ENCODE results near the gene HNRNPCL4. TPM values are rescaled to one million over a fixed set of nuclear protein-coding genes. Genes with fewer than 3 reads are reported as not detected.

The HNRNPCL4 gene
- total RNA-seq: not detected in 2 replicates

GRCh38 chr1:13165531-13165930 lies at the start of gene HNRNPCL4:
Gene HNRNPCL4, minus strand, starts transcription at chr1:13165631. Its CDS starts 164 bp downstream, at chr1:13165467.

GRCh38 chr1:13201309-13201708 lies 35.9 kb upstream of the HNRNPCL4 start, which contains the start of gene PRAMEF13:
Gene PRAMEF13, minus strand, starts transcription at chr1:13201409. Its CDS starts 1,820 bp downstream, at chr1:13199589.

GRCh38 chr1:13171548-13171947 lies 6.1 kb upstream of the HNRNPCL4 start, which contains the start of gene PRAMEF9:
Gene PRAMEF9, plus strand, starts transcription at chr1:13171848. Its CDS starts 3,433 bp downstream, at chr1:13175281.

GRCh38 chr1:13155909-13156308 lies 9.5 kb downstream of the HNRNPCL4 start, which contains the start of gene PRAMEF26:
Gene PRAMEF26, minus strand, starts transcription at chr1:13156009. Its CDS starts 2,914 bp downstream, at chr1:13153095.

GRCh38 chr1:13116754-13117153 lies 48.7 kb downstream of the HNRNPCL4 start, which contains the start of gene HNRNPCL2:
Gene HNRNPCL2, minus strand, starts transcription at chr1:13116854. Its CDS starts 454 bp downstream, at chr1:13116400.

Other genes starting within 250 kb of the HNRNPCL4 start
- gene PRAMEF7, start 249.0 kb downstream of the HNRNPCL4 start, total RNA-seq: not detected in 2 replicates
- gene PRAMEF6, start 218.1 kb downstream of the HNRNPCL4 start, total RNA-seq: not detected in 2 replicates
- not detected in 2 replicates for gene PRAMEF27, start 109.1 kb downstream of the HNRNPCL4 start, total RNA-seq
- not detected in 2 replicates for gene HNRNPCL3, start 104.9 kb downstream of the HNRNPCL4 start, total RNA-seq
- not detected in 2 replicates for gene PRAMEF25, start 94.9 kb downstream of the HNRNPCL4 start, total RNA-seq
- not detected in 2 replicates for gene HNRNPCL2, start 48.8 kb downstream of the HNRNPCL4 start, total RNA-seq
- not detected in 2 replicates for gene PRAMEF26, start 9.6 kb downstream of the HNRNPCL4 start, total RNA-seq
- gene PRAMEF9, start 6.2 kb upstream of the HNRNPCL4 start, total RNA-seq: not detected in 2 replicates
- gene PRAMEF13, start 35.8 kb upstream of the HNRNPCL4 start, total RNA-seq: not detected in 2 replicates
- not detected in 2 replicates for gene PRAMEF18, start 60.5 kb upstream of the HNRNPCL4 start, total RNA-seq
- gene PRAMEF5, start 88.6 kb upstream of the HNRNPCL4 start, total RNA-seq: not detected in 2 replicates
- gene PRAMEF8, start 119.5 kb upstream of the HNRNPCL4 start, total RNA-seq: not detected in 2 replicates
- not detected in 2 replicates for gene PRAMEF33, start 137.9 kb upstream of the HNRNPCL4 start, total RNA-seq
- not detected in 2 replicates for gene PRAMEF15, start 149.9 kb upstream of the HNRNPCL4 start, total RNA-seq
- not detected in 2 replicates for gene PRAMEF14, start 181.5 kb upstream of the HNRNPCL4 start, total RNA-seq
- gene PRAMEF19, start 206.3 kb upstream of the HNRNPCL4 start, total RNA-seq: not detected in 2 replicates
- not detected in 2 replicates for gene PRAMEF17, start 224.0 kb upstream of the HNRNPCL4 start, total RNA-seq
- not detected in 2 replicates for gene PRAMEF20, start 244.8 kb upstream of the HNRNPCL4 start, total RNA-seq

All from bronchial smooth muscle cell (primary cell).